Right lobe of liver (tissue), 6 donors: ENCODE measurements around the gene INSIG2. TPM values are rescaled to one million over a fixed set of nuclear protein-coding genes. Genes with fewer than 3 reads are reported as not detected.

Experiments
- ATAC-seq, 4 donors: fragments of 200-7000 bp; cut with Tn5 transposase; one replicate each; pipeline ENCODE4 v1.9.1; 2020; ENCODE audit warnings: mild to moderate bottlenecking in 4 of 4, moderate library complexity in 4 of 4
- DNase-seq, 3 donors: peaks; one replicate each; pipeline ENCODE4 v3.0.0-alpha.2; 2020
- H3K27ac ChIP-seq, 3 donors: fragments of 200-600 bp; one replicate each; pipeline ENCODE4 v1.8.0; 2022
- H3K27me3 ChIP-seq, 2 donors: fragments of 200-600 bp; one replicate each; pipeline ENCODE4 v1.8.0; 2022
- H3K36me3 ChIP-seq, 4 donors: fragments of 200-600 bp; sonication (generic) in 1 of 4; one replicate each; pipeline versions ENCODE4 v1.5.1 to v1.8.0; 2017 to 2022; ENCODE audit warnings: control low read depth in 1 of 4
- H3K4me1 ChIP-seq, 4 donors: fragments of 200-600 bp; sonication (generic) in 1 of 4; one replicate each; pipeline versions ENCODE4 v1.5.1 to v1.8.0; 2017 to 2022; ENCODE audit warnings: control low read depth in 1 of 4
- H3K4me3 ChIP-seq, 3 donors: fragments of 200-600 bp; one replicate each; pipeline ENCODE4 v1.8.0; 2022
- H3K9me3 ChIP-seq, 4 donors: fragments of 200-600 bp; sonication (generic) in 1 of 4; one replicate each; pipeline versions ENCODE4 v1.5.1 to v1.8.0; 2017 to 2022; ENCODE audit warnings: control low read depth in 1 of 4
- POLR2A ChIP-seq: fragments of 450-650 bp; IDR thresholded peaks from one replicate; pipeline ENCODE4 v1.6.1; 2017; ENCODE audit warnings: antibody characterized with exemption, mild to moderate bottlenecking
- WGBS: methylation state at CpG from one replicate; pipeline ENCODE4 v1.1.6; 2018; ENCODE audit warnings: low coverage, low lambda C conversion rate; ENCODE audit not compliant: insufficient coverage; ENCODE audit errors: missing lambda C conversion rate; 5-methylcytosine and 5-hydroxymethylcytosine counted together
- intact Hi-C, 2 donors: fragments of 100-400 bp; cut with DNase I; formaldehyde crosslinking; loops; one replicate each; pipeline versions ENCODE4 v1.11.2 to v1.14.1; 2022
- total RNA-seq, 6 experiments: library from RNA; depleted of rRNA in 2 of 6; stranded (reverse); fragments of >200 nt in 2 of 6; fragmentation: NEBNext Ultra II Directional in 3 of 6; extraction: Animal tissue kit (Norgen Biotek cat#: 25700) in 3 of 6; gene quantifications; one replicate each; pipeline versions ENCODE4 v1.1.0 to v1.2.4, GENCODE V29; 2016 to 2023
- TF ChIP-seq, protein P1 (sequence below), 4 donors: fragments of 200-600 bp in 3 of 4; fragments of 450-650 bp in 1 of 4; IDR thresholded peaks; one replicate each; pipeline versions ENCODE4 v1.5.1 to v1.8.0; 2016 to 2022; ENCODE audit warnings: antibody characterized with exemption in 4 of 4, mild to moderate bottlenecking in 2 of 4
- donor health status: DM: no; HTN: yes; CAD: no.
- donor health status: DM: no; HTN: no; CAD: no.
- donor health status: DM: no; HTN: no; CAD: no.
- donor health status: DM: no; HTN: yes; CAD: no.
- donor health status: DM: no; HTN: yes; CAD: no.

Gene INSIG2
- total RNA-seq, 6 experiments from 2014 or later: 13.0 to 53.9 (median 18.9) TPM

DNA sequence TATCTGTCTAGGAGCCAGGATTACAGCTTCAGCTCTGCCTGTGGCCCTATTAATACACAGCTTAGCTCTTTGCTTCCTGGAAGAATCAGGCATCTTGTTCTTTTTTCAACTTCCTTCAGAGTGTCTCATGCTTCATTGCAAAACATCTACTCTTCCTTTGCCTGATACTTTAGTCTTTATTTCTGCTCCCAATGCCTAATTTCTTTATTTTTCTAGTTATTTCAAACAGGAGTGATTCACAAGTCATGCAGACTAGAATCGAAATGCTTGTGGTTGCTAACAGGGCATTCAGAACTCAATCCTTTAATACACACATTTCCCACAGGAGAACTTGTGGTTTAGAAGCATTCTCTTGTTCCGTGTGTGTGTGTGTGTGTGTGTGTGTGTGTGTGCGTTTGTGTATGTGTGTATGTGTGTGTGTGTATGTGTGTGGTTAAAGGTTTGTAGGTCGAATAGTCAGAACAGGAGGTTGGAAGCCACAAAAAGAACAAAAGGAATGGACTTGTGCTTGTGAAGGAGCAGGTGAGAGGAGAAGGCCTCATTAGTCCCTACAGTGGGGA is 28.3 kb upstream of the INSIG2 start:
- Histone ChIP-seq H3K9me3 (no peaks in the 10 kb centered on the region), H3K4me3 (no peak overlapping the region), H3K4me1 (no peaks in the 10 kb centered on the region), H3K27me3 (no peaks in the 10 kb centered on the region), H3K27ac (no peak overlapping the region), H3K36me3 (no peaks in the 10 kb centered on the region)
- intact Hi-C loops: no loop called here
- no peak for ATAC-seq
- no peak for DNase-seq
- WGBS: 55% methylated on average over 3 of the region's 4 CpGs
- no peak for TF ChIP-seq POLR2A
- TF ChIP-seq, protein P1, sequence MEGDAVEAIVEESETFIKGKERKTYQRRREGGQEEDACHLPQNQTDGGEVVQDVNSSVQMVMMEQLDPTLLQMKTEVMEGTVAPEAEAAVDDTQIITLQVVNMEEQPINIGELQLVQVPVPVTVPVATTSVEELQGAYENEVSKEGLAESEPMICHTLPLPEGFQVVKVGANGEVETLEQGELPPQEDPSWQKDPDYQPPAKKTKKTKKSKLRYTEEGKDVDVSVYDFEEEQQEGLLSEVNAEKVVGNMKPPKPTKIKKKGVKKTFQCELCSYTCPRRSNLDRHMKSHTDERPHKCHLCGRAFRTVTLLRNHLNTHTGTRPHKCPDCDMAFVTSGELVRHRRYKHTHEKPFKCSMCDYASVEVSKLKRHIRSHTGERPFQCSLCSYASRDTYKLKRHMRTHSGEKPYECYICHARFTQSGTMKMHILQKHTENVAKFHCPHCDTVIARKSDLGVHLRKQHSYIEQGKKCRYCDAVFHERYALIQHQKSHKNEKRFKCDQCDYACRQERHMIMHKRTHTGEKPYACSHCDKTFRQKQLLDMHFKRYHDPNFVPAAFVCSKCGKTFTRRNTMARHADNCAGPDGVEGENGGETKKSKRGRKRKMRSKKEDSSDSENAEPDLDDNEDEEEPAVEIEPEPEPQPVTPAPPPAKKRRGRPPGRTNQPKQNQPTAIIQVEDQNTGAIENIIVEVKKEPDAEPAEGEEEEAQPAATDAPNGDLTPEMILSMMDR (IDR thresholded peaks at IDR 0.05): no peak

GRCh38 chr2:118061135-118061955 is 26.9 kb upstream of the INSIG2 start:
- 40% methylated on average over 1 of the region's 4 CpGs for WGBS
- no peaks in the 10 kb centered on the region for H3K4me1 ChIP-seq
- no peak for DNase-seq

DNA sequence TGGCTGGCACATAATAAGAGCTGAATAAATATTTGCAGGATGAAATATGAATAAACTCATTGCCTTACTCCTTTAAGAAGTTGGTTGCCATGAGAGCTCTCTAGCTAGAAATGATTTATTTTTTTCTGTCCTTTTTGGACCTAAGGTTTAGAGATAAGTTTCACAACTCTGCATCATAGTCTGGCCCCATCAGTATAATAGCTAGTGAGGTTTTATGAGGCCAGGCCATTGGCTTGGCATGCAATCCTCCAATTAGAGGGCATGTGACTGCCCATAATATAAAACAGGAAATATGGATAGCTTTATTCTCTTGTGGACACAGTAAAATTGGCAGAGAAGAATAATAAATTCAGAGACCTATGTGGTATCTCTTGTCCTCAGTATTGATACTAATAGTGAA is 26.2 kb upstream of the INSIG2 start:
- ATAC-seq: no peak
- Histone ChIP-seq H3K4me1 (no peaks in the 10 kb centered on the region), H3K9me3 (no peaks in the 10 kb centered on the region)

More at GRCh38 chr2:118061135-118061955, 26.9 kb upstream of the INSIG2 start:
- no peaks in the 10 kb centered on the region for H3K36me3 ChIP-seq
- TF ChIP-seq, protein P1 (IDR thresholded peaks at IDR 0.05): peak; percentile 29 to 45 (median 36)
- no peak for TF ChIP-seq POLR2A
- H3K9me3 ChIP-seq: no peaks in the 10 kb centered on the region
- no peaks in the 10 kb centered on the region for H3K27me3 ChIP-seq
- peak; percentile 65 to 91 (median 72) for ATAC-seq
- H3K27ac ChIP-seq: no peak overlapping the region
- intact Hi-C loops: no loop called here
- H3K4me3 ChIP-seq: no peak overlapping the region

DNA sequence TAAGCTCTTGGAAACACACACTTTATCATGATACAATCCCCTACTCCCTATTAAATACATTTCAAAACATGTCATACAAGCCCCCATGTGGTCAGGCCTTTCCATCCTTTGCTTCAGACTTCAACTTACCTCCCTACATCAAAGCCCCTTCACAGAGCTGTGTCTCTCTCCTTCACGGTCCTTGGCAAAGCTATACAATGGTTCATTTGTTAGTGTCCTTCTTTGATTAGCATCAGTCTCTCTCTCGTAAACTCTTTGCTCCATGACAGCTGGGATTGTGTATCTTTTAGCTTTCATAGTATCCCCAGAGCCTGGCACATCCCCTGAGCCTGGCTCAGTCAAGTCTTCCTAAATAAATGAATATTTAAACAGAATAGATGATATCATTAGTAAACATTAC is 25.6 kb upstream of the INSIG2 start:
- H3K27me3 ChIP-seq: no peaks in the 10 kb centered on the region
- H3K36me3 ChIP-seq: no peaks in the 10 kb centered on the region
- DNase-seq: no peak
- no peaks in the 10 kb centered on the region for H3K4me1 ChIP-seq
- no peak for ATAC-seq
- WGBS: 62% methylated on average over 2 of the region's 2 CpGs
- H3K9me3 ChIP-seq: no peaks in the 10 kb centered on the region
- intact Hi-C loops: no loop called here
- TF ChIP-seq, protein P1 (IDR thresholded peaks at IDR 0.05): no peak
- TF ChIP-seq POLR2A: no peak
- H3K27ac ChIP-seq: no peak overlapping the region
- no peak overlapping the region for H3K4me3 ChIP-seq

More for the DNA sequence above, 26.2 kb upstream of the INSIG2 start:
- TF ChIP-seq, protein P1 (IDR thresholded peaks at IDR 0.05): no peak
- TF ChIP-seq POLR2A: no peak
- intact Hi-C loops: no loop called here
- Histone ChIP-seq H3K27ac (no peak overlapping the region), H3K4me3 (no peak overlapping the region), H3K27me3 (no peaks in the 10 kb centered on the region), H3K36me3 (no peaks in the 10 kb centered on the region)
- no peak for DNase-seq
